ENCODE data around the gene RSRC1.

Gene RSRC1

GRCh38 chr3:158127250-158128219 lies 17.6 kb downstream of the RSRC1 start:
- no peak for DNase-seq (ENCODE audit: extremely low read depth in 1 of 2, low read depth in 1 of 2)

GRCh38 chr3:158128755-158129154 lies 18.9 kb downstream of the RSRC1 start:
- no peak for DNase-seq (ENCODE audit: extremely low read depth in 1 of 2, low read depth in 1 of 2)

GRCh38 chr3:158134363-158134762 lies 24.5 kb downstream of the RSRC1 start:
- no peak for DNase-seq (ENCODE audit: extremely low read depth in 1 of 2, low read depth in 1 of 2)

- DNase-seq (ENCODE audit: extremely low read depth in 1 of 2, low read depth in 1 of 2) = no peak
Observed at GRCh38 chr3:158140396-158140795, 30.5 kb downstream of the RSRC1 start.

GRCh38 chr3:158148218-158148617 lies 38.3 kb downstream of the RSRC1 start:
- DNase-seq (ENCODE audit: extremely low read depth in 1 of 2, low read depth in 1 of 2) = no peak

- no peak for DNase-seq (ENCODE audit: extremely low read depth in 1 of 2, low read depth in 1 of 2)
Observed at GRCh38 chr3:158152186-158152585, 42.3 kb downstream of the RSRC1 start.

- DNase-seq (ENCODE audit: extremely low read depth in 1 of 2, low read depth in 1 of 2) = no peak
Observed at GRCh38 chr3:158158969-158159368, 49.1 kb downstream of the RSRC1 start.

- DNase-seq (ENCODE audit: extremely low read depth in 1 of 2, low read depth in 1 of 2) = no peak
Observed at GRCh38 chr3:158159714-158160113, 49.8 kb downstream of the RSRC1 start.

- DNase-seq (ENCODE audit: extremely low read depth in 1 of 2, low read depth in 1 of 2) = no peak
Observed at GRCh38 chr3:158160958-158161357, 51.1 kb downstream of the RSRC1 start.

- DNase-seq (ENCODE audit: extremely low read depth in 1 of 2, low read depth in 1 of 2) = no peak
Observed at GRCh38 chr3:158165141-158165655, 55.3 kb downstream of the RSRC1 start.

GRCh38 chr3:158165730-158166129 lies 55.8 kb downstream of the RSRC1 start:
- no peak for DNase-seq (ENCODE audit: extremely low read depth in 1 of 2, low read depth in 1 of 2)

GRCh38 chr3:158166223-158166622 lies 56.3 kb downstream of the RSRC1 start:
- DNase-seq (ENCODE audit: extremely low read depth in 1 of 2, low read depth in 1 of 2) = no peak

- DNase-seq (ENCODE audit: extremely low read depth in 1 of 2, low read depth in 1 of 2) = no peak
Observed at GRCh38 chr3:158167737-158168557, 58.1 kb downstream of the RSRC1 start.

- no peak for DNase-seq (ENCODE audit: extremely low read depth in 1 of 2, low read depth in 1 of 2)
Observed at GRCh38 chr3:158169091-158169491, 59.2 kb downstream of the RSRC1 start.

- DNase-seq (ENCODE audit: extremely low read depth in 1 of 2, low read depth in 1 of 2) = no peak
Observed at GRCh38 chr3:158181096-158181495, 71.2 kb downstream of the RSRC1 start.

GRCh38 chr3:158185711-158186110 lies 75.8 kb downstream of the RSRC1 start:
- no peak for DNase-seq (ENCODE audit: extremely low read depth in 1 of 2, low read depth in 1 of 2)

- no peak for DNase-seq (ENCODE audit: extremely low read depth in 1 of 2, low read depth in 1 of 2)
Observed at GRCh38 chr3:158200955-158201354, 91.1 kb downstream of the RSRC1 start.

GRCh38 chr3:158205324-158205723 lies 95.4 kb downstream of the RSRC1 start:
- no peak for DNase-seq (ENCODE audit: extremely low read depth in 1 of 2, low read depth in 1 of 2)

- DNase-seq (ENCODE audit: extremely low read depth in 1 of 2, low read depth in 1 of 2) = no peak
Observed at GRCh38 chr3:158205994-158206393, 96.1 kb downstream of the RSRC1 start.

GRCh38 chr3:158210067-158210466 lies 100.2 kb downstream of the RSRC1 start:
- no peak for DNase-seq (ENCODE audit: extremely low read depth in 1 of 2, low read depth in 1 of 2)

- no peak for DNase-seq (ENCODE audit: extremely low read depth in 1 of 2, low read depth in 1 of 2)
Observed at GRCh38 chr3:158213461-158213860, 103.6 kb downstream of the RSRC1 start.

GRCh38 chr3:158217992-158218391 lies 108.1 kb downstream of the RSRC1 start:
- no peak for DNase-seq (ENCODE audit: extremely low read depth in 1 of 2, low read depth in 1 of 2)

Data from activated CD8-positive, alpha-beta memory T cell treated with anti-CD3 and anti-CD28 coated beads for 1 hour (primary cell).